ENCODE results near the gene PIP4K2A.

Gene PIP4K2A

GRCh38 chr10:22491931-22492615 is 222.3 kb downstream of the PIP4K2A start:
- no peak overlapping the region for H3K27ac ChIP-seq (ENCODE audit: insufficient read depth, low read depth, low read length, poor library complexity, severe bottlenecking)
- H3K4me3 ChIP-seq (ENCODE audit: insufficient read depth, low read depth, low read length) = no peak overlapping the region
- WGBS, 2 experiments = 84 to 89% methylated on average over 2 of the region's 2 CpGs
- no peaks in the 10 kb centered on the region for H3K36me3 ChIP-seq (ENCODE audit: control insufficient read depth, insufficient read depth, low read length)
- H3K4me1 ChIP-seq (ENCODE audit: control insufficient read depth, insufficient read depth, low read length) = no peaks in the 10 kb centered on the region
- H3K27me3 ChIP-seq (ENCODE audit: control insufficient read depth, insufficient read depth, low read length, poor library complexity, severe bottlenecking) = no peaks in the 10 kb centered on the region
- no peaks in the 10 kb centered on the region for H3K9me3 ChIP-seq (ENCODE audit: control insufficient read depth, low read length)

- Histone ChIP-seq H3K27me3 (ENCODE audit: control insufficient read depth, insufficient read depth, low read length, poor library complexity, severe bottlenecking) (no peaks in the 10 kb centered on the region), H3K9me3 (ENCODE audit: control insufficient read depth, low read length) (no peaks in the 10 kb centered on the region), H3K36me3 (ENCODE audit: control insufficient read depth, insufficient read depth, low read length) (no peaks in the 10 kb centered on the region), H3K27ac (ENCODE audit: insufficient read depth, low read depth, low read length, poor library complexity, severe bottlenecking) (no peak overlapping the region), H3K4me1 (ENCODE audit: control insufficient read depth, insufficient read depth, low read length) (no peaks in the 10 kb centered on the region), H3K4me3 (ENCODE audit: insufficient read depth, low read depth, low read length) (no peak overlapping the region)
- WGBS, 2 experiments = 98 to 99% methylated on average over 3 of the region's 3 CpGs
Measured at GRCh38 chr10:22491480-22491879, 222.9 kb downstream of the PIP4K2A start.

GRCh38 chr10:22489975-22490374 is 224.4 kb downstream of the PIP4K2A start:
- Histone ChIP-seq H3K27ac (ENCODE audit: insufficient read depth, low read depth, low read length, poor library complexity, severe bottlenecking) (no peak overlapping the region), H3K27me3 (ENCODE audit: control insufficient read depth, insufficient read depth, low read length, poor library complexity, severe bottlenecking) (no peaks in the 10 kb centered on the region), H3K4me3 (ENCODE audit: insufficient read depth, low read depth, low read length) (no peak overlapping the region), H3K36me3 (ENCODE audit: control insufficient read depth, insufficient read depth, low read length) (no peaks in the 10 kb centered on the region), H3K4me1 (ENCODE audit: control insufficient read depth, insufficient read depth, low read length) (no peaks in the 10 kb centered on the region), H3K9me3 (ENCODE audit: control insufficient read depth, low read length) (no peaks in the 10 kb centered on the region)
- 88 to 95% methylated on average over 3 of the region's 3 CpGs for WGBS, 2 experiments

DNA sequence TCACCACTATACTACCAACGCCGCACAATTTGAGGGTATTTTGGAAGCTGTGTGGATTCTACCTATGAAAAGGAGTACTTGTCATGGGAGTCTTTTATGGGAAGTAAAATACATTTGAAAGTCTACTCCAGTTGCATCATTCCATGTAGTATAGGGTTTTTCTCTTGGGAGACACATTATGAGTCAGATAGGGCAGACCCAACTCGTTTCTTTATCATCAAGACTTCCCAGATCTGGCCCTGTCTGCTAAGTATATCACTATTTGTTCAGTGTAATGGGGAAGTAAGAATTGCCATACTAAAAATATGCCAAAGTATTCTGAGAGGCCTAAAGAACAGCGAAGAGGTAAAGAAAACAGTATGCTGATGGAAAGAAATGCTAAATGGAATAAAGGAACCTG is 224.9 kb downstream of the PIP4K2A start:
- Histone ChIP-seq H3K4me3 (ENCODE audit: insufficient read depth, low read depth, low read length) (no peak overlapping the region), H3K4me1 (ENCODE audit: control insufficient read depth, insufficient read depth, low read length) (no peaks in the 10 kb centered on the region), H3K27ac (ENCODE audit: insufficient read depth, low read depth, low read length, poor library complexity, severe bottlenecking) (no peak overlapping the region), H3K36me3 (ENCODE audit: control insufficient read depth, insufficient read depth, low read length) (no peaks in the 10 kb centered on the region), H3K27me3 (ENCODE audit: control insufficient read depth, insufficient read depth, low read length, poor library complexity, severe bottlenecking) (no peaks in the 10 kb centered on the region), H3K9me3 (ENCODE audit: control insufficient read depth, low read length) (no peaks in the 10 kb centered on the region)
- WGBS, 2 experiments = 92 to 99% methylated on average over 4 of the region's 4 CpGs

- H3K27me3 ChIP-seq (ENCODE audit: control insufficient read depth, insufficient read depth, low read length, poor library complexity, severe bottlenecking) = no peaks in the 10 kb centered on the region
- no peaks in the 10 kb centered on the region for H3K4me1 ChIP-seq (ENCODE audit: control insufficient read depth, insufficient read depth, low read length)
- no peak overlapping the region for H3K27ac ChIP-seq (ENCODE audit: insufficient read depth, low read depth, low read length, poor library complexity, severe bottlenecking)
- H3K9me3 ChIP-seq (ENCODE audit: control insufficient read depth, low read length) = no peaks in the 10 kb centered on the region
- H3K36me3 ChIP-seq (ENCODE audit: control insufficient read depth, insufficient read depth, low read length) = no peaks in the 10 kb centered on the region
- 88 to 94% methylated on average over 1 of the region's 1 CpG for WGBS, 2 experiments
- no peak overlapping the region for H3K4me3 ChIP-seq (ENCODE audit: insufficient read depth, low read depth, low read length)
Measured at GRCh38 chr10:22486431-22486830, 227.9 kb downstream of the PIP4K2A start.

All from ectodermal cell (in vitro differentiated cells).